AG09319 (cell line): ENCODE data around the gene CDKN2C.

Experiments
- DNase-seq: peaks from one replicate; pipeline ENCODE4 v3.0.0-alpha.2; 2010; ENCODE audit warnings: low read depth; ENCODE audit errors: extremely low read depth
- CTCF ChIP-seq: IDR thresholded peaks from 2 replicates; pipeline ENCODE4 v1.5.1; 2011; ENCODE audit warnings: low read depth, mild to moderate bottlenecking, inconsistent platforms, low read length, moderate library complexity

The CDKN2C gene

DNA sequence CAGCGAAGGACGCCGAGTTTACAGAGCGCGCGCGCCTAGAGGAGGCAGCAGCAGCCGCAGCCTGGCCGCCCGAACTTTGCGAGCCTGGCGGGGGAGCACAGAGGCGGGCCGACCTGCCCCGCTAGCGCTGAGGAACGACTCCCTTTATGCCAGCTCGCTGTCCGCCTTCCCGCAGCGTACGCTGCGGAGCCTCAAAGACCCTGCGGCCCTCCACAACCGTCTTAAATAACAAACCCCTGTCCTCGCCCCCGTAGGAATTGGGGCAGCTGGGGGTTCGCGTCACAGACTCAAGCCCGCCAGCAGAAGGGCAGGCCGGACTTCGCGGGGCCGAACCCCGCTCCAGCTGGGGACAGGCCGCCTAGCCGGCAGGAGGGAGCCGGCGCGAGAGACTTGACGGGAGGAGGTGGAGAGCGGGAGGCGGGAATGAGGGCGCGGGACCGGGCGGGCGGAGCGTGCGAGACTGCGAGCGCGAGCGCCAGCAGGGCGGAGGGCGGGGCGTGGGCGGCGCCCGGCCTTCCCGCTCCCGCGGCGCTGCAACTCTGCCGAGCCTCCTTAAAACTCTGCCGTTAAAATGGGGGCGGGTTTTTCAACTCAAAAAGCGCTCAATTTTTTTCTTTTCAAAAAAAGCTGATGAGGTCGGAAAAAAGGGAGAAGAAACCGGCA, 1.8 kb upstream of the CDKN2C start:
- TF ChIP-seq CTCF, result peak; percentile 25
- peak; percentile 85 for DNase-seq

DNA sequence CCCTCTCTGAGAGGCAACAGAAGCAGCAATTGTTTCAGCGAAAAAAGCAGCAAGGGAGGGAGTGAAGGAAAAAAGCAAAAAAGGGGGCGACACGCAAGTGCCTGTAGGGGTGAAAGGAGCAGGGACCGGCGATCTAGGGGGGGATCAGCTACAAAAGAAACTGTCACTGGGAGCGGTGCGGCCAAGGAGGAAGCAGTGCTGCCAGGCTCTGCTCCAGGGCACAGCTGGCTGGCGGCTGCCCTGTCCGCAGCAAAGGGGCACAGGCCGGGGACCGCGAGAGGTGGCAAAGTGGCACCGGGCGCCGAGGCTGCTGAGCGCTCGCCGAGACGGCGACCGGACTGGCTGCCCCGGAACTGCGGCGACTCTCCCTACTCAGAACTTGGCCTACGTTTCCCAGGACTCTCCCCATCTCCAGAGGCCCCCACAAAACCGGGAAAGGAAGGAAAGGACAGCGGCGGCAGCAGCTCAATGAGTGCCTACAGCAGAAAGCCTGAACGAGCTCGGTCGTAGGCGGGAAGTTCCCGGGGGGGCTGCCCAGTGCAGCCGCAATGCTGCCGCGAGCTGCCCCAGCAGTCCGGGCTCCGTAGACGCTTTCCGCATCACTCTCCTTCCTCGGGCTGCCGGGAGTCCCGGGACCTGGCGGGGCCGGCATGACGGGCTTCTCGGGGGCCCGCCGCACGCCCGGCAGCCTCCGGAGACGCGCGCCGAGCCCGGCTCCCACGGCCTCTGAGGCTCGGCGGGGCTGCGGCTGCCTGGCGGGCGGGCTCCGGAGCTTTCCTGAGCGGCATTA, 1.0 kb upstream of the CDKN2C start:
- no peak for DNase-seq
- no peak for TF ChIP-seq CTCF

DNA sequence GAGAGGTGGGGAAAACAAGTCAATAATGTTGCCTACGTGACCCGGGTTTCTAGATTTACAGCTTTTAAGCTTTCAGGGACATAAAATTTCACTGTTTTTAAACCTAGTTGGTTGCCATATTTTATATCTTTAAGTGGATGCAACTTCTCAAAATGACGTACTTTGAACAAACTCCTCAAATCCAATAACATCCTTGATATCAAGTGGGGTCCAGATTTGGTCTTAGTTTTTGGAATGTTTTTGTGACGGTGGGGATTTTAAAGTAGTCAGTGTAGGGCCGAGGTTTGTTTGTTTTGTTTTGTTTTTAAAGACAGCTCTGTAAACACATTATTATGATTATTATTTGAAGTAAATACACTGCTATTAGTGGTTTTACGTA, 453 bp downstream of the CDKN2C start:
- TF ChIP-seq CTCF, result no peak
- no peak for DNase-seq

GRCh38 chr1:50970931-50971582, 1.0 kb downstream of the CDKN2C start:
- DNase-seq, result no peak

GRCh38 chr1:50971748-50972305, 1.8 kb downstream of the CDKN2C start:
- DNase-seq, result no peak
- TF ChIP-seq CTCF, result no peak

More at GRCh38 chr1:50970931-50971582, 1.0 kb downstream of the CDKN2C start:
- TF ChIP-seq CTCF, result no peak

DNA sequence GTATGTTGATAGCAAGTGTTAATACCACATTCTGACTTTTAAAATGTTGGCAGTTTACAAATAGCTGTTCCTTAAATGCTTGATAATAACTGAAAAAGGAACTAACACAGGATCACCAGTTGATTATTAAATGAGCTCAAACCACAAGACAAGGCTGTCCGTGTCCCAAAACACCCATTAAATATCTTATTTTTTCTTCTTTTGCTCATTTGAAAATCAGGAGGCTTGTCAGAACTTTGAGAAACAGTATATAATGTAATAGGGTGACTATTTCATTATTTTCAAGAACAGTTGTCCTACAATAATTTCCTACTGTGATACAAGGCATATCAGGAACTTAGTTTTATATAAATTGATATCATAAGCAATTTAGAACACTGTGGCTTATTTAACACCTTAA, 2.7 kb downstream of the CDKN2C start:
- no peak for DNase-seq
- no peak for TF ChIP-seq CTCF

GRCh38 chr1:50973255-50973654, 3.2 kb downstream of the CDKN2C start:
- DNase-seq, result no peak
- no peak for TF ChIP-seq CTCF
